Measurements from ENCODE around the gene AFG3L2.

Gene AFG3L2

GRCh38 chr18:12293831-12294230 lies 83.2 kb downstream of the AFG3L2 start:
- H3K9me2 ChIP-seq (ENCODE audit: low read depth, low read length) = no peaks in the 10 kb centered on the region
- no peaks in the 10 kb centered on the region for H3F3A ChIP-seq (ENCODE audit: insufficient read depth, low read length)

GRCh38 chr18:12291690-12292089 lies 85.3 kb downstream of the AFG3L2 start:
- H3K9ac ChIP-seq (ENCODE audit: low read length) = no peak overlapping the region
- no peak overlapping the region for H3K4me3 ChIP-seq (ENCODE audit: low read depth, low read length, poor library complexity, severe bottlenecking)
- no peak overlapping the region for H3K27ac ChIP-seq (ENCODE audit: low read depth, low read length, poor library complexity, severe bottlenecking)
- no peaks in the 10 kb centered on the region for H3K36me3 ChIP-seq (ENCODE audit: insufficient read depth, low read length)
- no peaks in the 10 kb centered on the region; the same call in 1 of the 2 replicates for H4K20me1 ChIP-seq (ENCODE audit: insufficient read depth, low read length)
- H2AFZ ChIP-seq (ENCODE audit: low read length) = no peak overlapping the region
- H3K79me2 ChIP-seq (ENCODE audit: insufficient read depth, low read length) = no peaks in the 10 kb centered on the region
- no peaks in the 10 kb centered on the region for H3K9me3 ChIP-seq (ENCODE audit: low read length)
- no peaks in the 10 kb centered on the region; the same call in 1 of the 2 replicates for H3K27me3 ChIP-seq (ENCODE audit: insufficient read depth, low read length)
- H3F3A ChIP-seq (ENCODE audit: insufficient read depth, low read length) = no peaks in the 10 kb centered on the region
- no peak for TF ChIP-seq EZH2 (IDR thresholded peaks at IDR 0.05; ENCODE audit: borderline replicate concordance, low read length)
- no peak for TF ChIP-seq CTCF (IDR thresholded peaks at IDR 0.05; ENCODE audit: low read length)
- no peaks in the 10 kb centered on the region for H3K4me1 ChIP-seq (ENCODE audit: insufficient read depth, low read length, severe bottlenecking)
- H3K9me2 ChIP-seq (ENCODE audit: low read depth, low read length) = no peaks in the 10 kb centered on the region
- H3K4me2 ChIP-seq (ENCODE audit: low read length) = no peak overlapping the region

More at GRCh38 chr18:12293831-12294230, 83.2 kb downstream of the AFG3L2 start:
- H3K4me1 ChIP-seq (ENCODE audit: insufficient read depth, low read length, severe bottlenecking) = no peaks in the 10 kb centered on the region
- TF ChIP-seq EZH2 (IDR thresholded peaks at IDR 0.05; ENCODE audit: borderline replicate concordance, low read length) = no peak
- no peak for TF ChIP-seq CTCF (IDR thresholded peaks at IDR 0.05; ENCODE audit: low read length)
- H3K9ac ChIP-seq (ENCODE audit: low read length) = no peak overlapping the region
- no peaks in the 10 kb centered on the region for H3K9me3 ChIP-seq (ENCODE audit: low read length)
- H3K36me3 ChIP-seq (ENCODE audit: insufficient read depth, low read length) = no peaks in the 10 kb centered on the region
- no peak overlapping the region for H3K4me3 ChIP-seq (ENCODE audit: low read depth, low read length, poor library complexity, severe bottlenecking)
- H3K4me2 ChIP-seq (ENCODE audit: low read length) = no peak overlapping the region
- H3K27ac ChIP-seq (ENCODE audit: low read depth, low read length, poor library complexity, severe bottlenecking) = no peak overlapping the region
- no peaks in the 10 kb centered on the region; the same call in 1 of the 2 replicates for H3K27me3 ChIP-seq (ENCODE audit: insufficient read depth, low read length)
- H2AFZ ChIP-seq (ENCODE audit: low read length) = no peak overlapping the region
- H3K79me2 ChIP-seq (ENCODE audit: insufficient read depth, low read length) = no peaks in the 10 kb centered on the region
- H4K20me1 ChIP-seq (ENCODE audit: insufficient read depth, low read length) = no peaks in the 10 kb centered on the region; the same call in 1 of the 2 replicates

- no peak overlapping the region for H3K27ac ChIP-seq (ENCODE audit: low read depth, low read length, poor library complexity, severe bottlenecking)
- no peaks in the 10 kb centered on the region for H3F3A ChIP-seq (ENCODE audit: insufficient read depth, low read length)
- H3K4me3 ChIP-seq (ENCODE audit: low read depth, low read length, poor library complexity, severe bottlenecking) = no peak overlapping the region
- H4K20me1 ChIP-seq (ENCODE audit: insufficient read depth, low read length) = no peaks in the 10 kb centered on the region; the same call in 1 of the 2 replicates
- no peaks in the 10 kb centered on the region for H3K36me3 ChIP-seq (ENCODE audit: insufficient read depth, low read length)
- H3K9ac ChIP-seq (ENCODE audit: low read length) = no peak overlapping the region
- no peak overlapping the region for H2AFZ ChIP-seq (ENCODE audit: low read length)
- no peaks in the 10 kb centered on the region for H3K9me3 ChIP-seq (ENCODE audit: low read length)
- H3K79me2 ChIP-seq (ENCODE audit: insufficient read depth, low read length) = no peaks in the 10 kb centered on the region
- no peaks in the 10 kb centered on the region for H3K4me1 ChIP-seq (ENCODE audit: insufficient read depth, low read length, severe bottlenecking)
- TF ChIP-seq EZH2 (IDR thresholded peaks at IDR 0.05; ENCODE audit: borderline replicate concordance, low read length) = no peak
- TF ChIP-seq CTCF (IDR thresholded peaks at IDR 0.05; ENCODE audit: low read length) = no peak
- no peaks in the 10 kb centered on the region for H3K9me2 ChIP-seq (ENCODE audit: low read depth, low read length)
- no peaks in the 10 kb centered on the region; the same call in 1 of the 2 replicates for H3K27me3 ChIP-seq (ENCODE audit: insufficient read depth, low read length)
- no peak overlapping the region for H3K4me2 ChIP-seq (ENCODE audit: low read length)
Measured at GRCh38 chr18:12291161-12291560, 85.9 kb downstream of the AFG3L2 start.

All from OCI-LY1 (cell line).